HEK293T (cell line): ENCODE results near the gene MT1HL1.

Experiments
- CTCF ChIA-PET: fragments of 350-600 bp; formaldehyde crosslinking; extraction: SDS; loops from one replicate; lab custom pipeline; 2021; ENCODE audit warnings: antibody characterized with exemption, inconsistent platforms; lab: Yijun Ruan, JAX
- POLR2A ChIA-PET: fragments of 350-600 bp; formaldehyde crosslinking; extraction: SDS; loops from one replicate; lab custom pipeline; 2020; ENCODE audit warnings: antibody characterized with exemption, inconsistent platforms; lab: Yijun Ruan, JAX
- DNase-seq: peaks from one replicate; pipeline ENCODE4 v3.0.0; 2012; ENCODE audit warnings: mixed read lengths; ENCODE audit errors: extremely low spot score
- ARNT ChIP-seq: fragments of 450-650 bp; IDR thresholded peaks from 2 replicates; pipeline ENCODE4 v1.6.1; 2017; ENCODE audit warnings: mild to moderate bottlenecking
- BHLHE40 ChIP-seq: fragments of 450-650 bp; IDR thresholded peaks from 2 replicates; pipeline ENCODE4 v1.6.1; 2016; ENCODE audit warnings: mild to moderate bottlenecking, moderate library complexity, borderline replicate concordance
- CTBP1 ChIP-seq: fragments of 450-650 bp; IDR thresholded peaks from 2 replicates; pipeline ENCODE4 v1.6.1; 2016; ENCODE audit warnings: borderline replicate concordance
- ELF4 ChIP-seq: fragments of 450-650 bp; IDR thresholded peaks from 2 replicates; pipeline ENCODE4 v1.6.1; 2017; ENCODE audit warnings: antibody characterized with exemption
- FOXA1 ChIP-seq: fragments of 450-650 bp; IDR thresholded peaks from 2 replicates; pipeline ENCODE4 v1.6.1; 2016; ENCODE audit warnings: mild to moderate bottlenecking
- FOXK2 ChIP-seq: fragments of 450-650 bp; IDR thresholded peaks from 2 replicates; pipeline ENCODE4 v1.6.1; 2016; ENCODE audit warnings: mild to moderate bottlenecking
- FOXM1 ChIP-seq: fragments of 450-650 bp; IDR thresholded peaks from 2 replicates; pipeline ENCODE4 v1.6.1; 2017; ENCODE audit warnings: mild to moderate bottlenecking, borderline replicate concordance
- HDGF ChIP-seq: fragments of 450-650 bp; IDR thresholded peaks from 2 replicates; pipeline ENCODE4 v1.6.1; 2017; ENCODE audit warnings: antibody characterized with exemption, borderline replicate concordance
- L3MBTL2 ChIP-seq: fragments of 450-650 bp; conservative IDR thresholded peaks from 2 replicates; pipeline ENCODE4 v1.6.1; 2016; ENCODE audit warnings: mild to moderate bottlenecking
- LEF1 ChIP-seq: fragments of 450-650 bp; IDR thresholded peaks from 2 replicates; pipeline ENCODE4 v1.6.1; 2017; ENCODE audit warnings: mild to moderate bottlenecking, borderline replicate concordance
- NFRKB ChIP-seq: fragments of 450-650 bp; IDR thresholded peaks from 2 replicates; pipeline ENCODE4 v1.6.1; 2016; ENCODE audit warnings: mild to moderate bottlenecking, moderate library complexity
- PKNOX1 ChIP-seq: fragments of 450-650 bp; IDR thresholded peaks from 2 replicates; pipeline ENCODE4 v1.6.1; 2016
- SP1 ChIP-seq: fragments of 450-650 bp; IDR thresholded peaks from 2 replicates; pipeline ENCODE4 v1.6.1; 2017
- SUZ12 ChIP-seq: fragments of 450-650 bp; IDR thresholded peaks from 2 replicates; pipeline ENCODE4 v1.6.1; 2016; ENCODE audit warnings: mild to moderate bottlenecking
- TARDBP ChIP-seq: fragments of 450-650 bp; IDR thresholded peaks from 2 replicates; pipeline ENCODE4 v1.6.1; 2016
- ZNF384 ChIP-seq: fragments of 450-650 bp; IDR thresholded peaks from 2 replicates; pipeline ENCODE4 v1.6.1; 2016

MT1HL1 gene

GRCh38 chr1:236959112-236959511 is 45.1 kb downstream of the MT1HL1 start:
- no peak for DNase-seq
- TF ChIP-seq FOXM1: no peak
- no peak for TF ChIP-seq PKNOX1
- no peak for TF ChIP-seq NFRKB
- TF ChIP-seq FOXA1: no peak
- TF ChIP-seq SUZ12: no peak
- no peak for TF ChIP-seq FOXK2
- TF ChIP-seq ARNT: no peak
- no peak for TF ChIP-seq BHLHE40
- no peak for TF ChIP-seq ZNF384
- no peak for TF ChIP-seq ELF4
- no peak for TF ChIP-seq SP1
- no peak for TF ChIP-seq TARDBP
- TF ChIP-seq LEF1: no peak
- TF ChIP-seq L3MBTL2: no peak
- no peak for TF ChIP-seq CTBP1
- TF ChIP-seq HDGF: no peak
- ChIA-PET POLR2A (no interaction called here), CTCF (no interaction called here)

- no peak for DNase-seq
- POLR2A ChIA-PET: no interaction called here
- TF ChIP-seq BHLHE40: no peak
- CTCF ChIA-PET: interaction anchor here (1.3 kb wide), 1 partner anchor 85 kb away, joined by 3 read pairs; the partner anchor contains the start of gene RYR2
Observed at GRCh38 chr1:236957235-236957634, 47.0 kb downstream of the MT1HL1 start.
